ENCODE results near the gene TBL2. TPM values are rescaled to one million over a fixed set of nuclear protein-coding genes. Genes with fewer than 3 reads are reported as not detected.

TBL2 gene
- total RNA-seq, 1 donor from 2014 or later, result 9.6 TPM

- Histone ChIP-seq H3K27me3 (ENCODE audit: low read depth) (peaks cover 72% of the 10 kb centered on the region), H3K27ac (replicated peaks) (no peak overlapping the region), H3K9me3 (replicated peaks) (no peaks in the 10 kb centered on the region), H3K36me3 (no peaks in the 10 kb centered on the region), H3K4me1 (no peaks in the 10 kb centered on the region), H3K4me3 (no peak overlapping the region)
- no peak for TF ChIP-seq CTCF (IDR thresholded peaks at IDR 0.05; ENCODE audit: borderline replicate concordance)
- intact Hi-C loops (cut with micrococcal nuclease), result no loop called here
- DNase-seq, result no peak
These were observed 20.9 kb upstream of the TBL2 start for GRCh38 chr7:73599151-73599882.

GRCh38 chr7:73597978-73598782 is 19.8 kb upstream of the TBL2 start:
- intact Hi-C loops (cut with micrococcal nuclease), result no loop called here
- no peak for TF ChIP-seq CTCF (IDR thresholded peaks at IDR 0.05; ENCODE audit: borderline replicate concordance)
- no peak for DNase-seq
- H3K9me3 ChIP-seq (replicated peaks), result no peaks in the 10 kb centered on the region
- no peaks in the 10 kb centered on the region for H3K4me1 ChIP-seq
- peaks cover 62% of the 10 kb centered on the region for H3K27me3 ChIP-seq (ENCODE audit: low read depth)
- no peaks in the 10 kb centered on the region for H3K36me3 ChIP-seq
- no peak overlapping the region for H3K27ac ChIP-seq (replicated peaks)
- no peak overlapping the region for H3K4me3 ChIP-seq

- intact Hi-C loops (cut with micrococcal nuclease), result no loop called here
- Histone ChIP-seq H3K4me1 (no peaks in the 10 kb centered on the region), H3K4me3 (no peak overlapping the region), H3K9me3 (replicated peaks) (no peaks in the 10 kb centered on the region), H3K27ac (replicated peaks) (no peak overlapping the region), H3K27me3 (ENCODE audit: low read depth) (peaks cover 48% of the 10 kb centered on the region), H3K36me3 (no peaks in the 10 kb centered on the region)
- no peak for DNase-seq
- TF ChIP-seq CTCF (IDR thresholded peaks at IDR 0.05; ENCODE audit: borderline replicate concordance), result no peak
These were observed 18.0 kb upstream of the TBL2 start for GRCh38 chr7:73596191-73597065.

- Histone ChIP-seq H3K36me3 (no peaks in the 10 kb centered on the region), H3K9me3 (replicated peaks) (no peaks in the 10 kb centered on the region), H3K4me1 (no peaks in the 10 kb centered on the region), H3K27me3 (ENCODE audit: low read depth) (peaks cover 45% of the 10 kb centered on the region), H3K4me3 (no peak overlapping the region), H3K27ac (replicated peaks) (no peak overlapping the region)
- intact Hi-C loops (cut with micrococcal nuclease), result no loop called here
- TF ChIP-seq CTCF (IDR thresholded peaks at IDR 0.05; ENCODE audit: borderline replicate concordance), result no peak
- DNase-seq, result no peak
These were observed 17.0 kb upstream of the TBL2 start for GRCh38 chr7:73595358-73595757.

Data from left ventricle myocardium inferior (tissue), 1 donor.